HEK293 (cell line): ENCODE data around the gene EPHB1.

Experiments used
- CTCF ChIP-seq: fragments of 450-650 bp; formaldehyde crosslinking; IDR thresholded peaks from 2 replicates; pipeline ENCODE4 v1.5.1; 2016; ENCODE audit warnings: missing biosample characterization, missing genetic modification characterization
- IKZF3 ChIP-seq: fragments of 450-650 bp; IDR thresholded peaks from 2 replicates; pipeline ENCODE4 v1.5.0; 2018; ENCODE audit warnings: missing biosample characterization, mild to moderate bottlenecking, missing genetic modification characterization, moderate library complexity
- MEIS1 ChIP-seq: sonication (generic); formaldehyde crosslinking; IDR thresholded peaks from 2 replicates; pipeline ENCODE4 v1.8.1; 2022; ENCODE audit warnings: missing genetic modification reagents, mild to moderate bottlenecking, borderline replicate concordance
- PBX3 ChIP-seq: sonication (generic); formaldehyde crosslinking; IDR thresholded peaks from 2 replicates; pipeline ENCODE4 v1.8.1; 2022; ENCODE audit warnings: mild to moderate bottlenecking, moderate library complexity, missing genetic modification reagents
- ZBTB49 ChIP-seq: fragments of 450-650 bp; formaldehyde crosslinking; IDR thresholded peaks from 2 replicates; pipeline ENCODE4 v1.5.1; 2016; ENCODE audit warnings: missing biosample characterization, missing genetic modification characterization, low read depth
- ZNF138 ChIP-seq: fragments of 450-650 bp; formaldehyde crosslinking; IDR thresholded peaks from 2 replicates; pipeline ENCODE4 v1.5.1; 2016; ENCODE audit warnings: missing biosample characterization, missing genetic modification characterization, borderline replicate concordance
- ZNF239 ChIP-seq: fragments of 450-650 bp; formaldehyde crosslinking; IDR thresholded peaks from 2 replicates; pipeline ENCODE4 v1.5.1; 2016; ENCODE audit warnings: missing biosample characterization, missing genetic modification characterization
- ZNF366 ChIP-seq: fragments of 450-650 bp; formaldehyde crosslinking; conservative IDR thresholded peaks from 2 replicates; pipeline ENCODE4 v1.5.1; 2016; ENCODE audit warnings: missing biosample characterization, missing genetic modification characterization
- ZNF416 ChIP-seq: fragments of 450-650 bp; formaldehyde crosslinking; IDR thresholded peaks from 2 replicates; pipeline ENCODE4 v1.5.1; 2016; ENCODE audit warnings: missing biosample characterization, missing genetic modification characterization
- ZNF704 ChIP-seq: fragments of 450-650 bp; formaldehyde crosslinking; IDR thresholded peaks from 2 replicates; pipeline ENCODE4 v1.5.1; 2016; ENCODE audit warnings: missing biosample characterization, missing genetic modification characterization
- ZNF776 ChIP-seq: fragments of 450-650 bp; formaldehyde crosslinking; IDR thresholded peaks from 2 replicates; pipeline ENCODE4 v1.5.0; 2017; ENCODE audit warnings: missing biosample characterization, missing genetic modification characterization, borderline replicate concordance

DNA sequence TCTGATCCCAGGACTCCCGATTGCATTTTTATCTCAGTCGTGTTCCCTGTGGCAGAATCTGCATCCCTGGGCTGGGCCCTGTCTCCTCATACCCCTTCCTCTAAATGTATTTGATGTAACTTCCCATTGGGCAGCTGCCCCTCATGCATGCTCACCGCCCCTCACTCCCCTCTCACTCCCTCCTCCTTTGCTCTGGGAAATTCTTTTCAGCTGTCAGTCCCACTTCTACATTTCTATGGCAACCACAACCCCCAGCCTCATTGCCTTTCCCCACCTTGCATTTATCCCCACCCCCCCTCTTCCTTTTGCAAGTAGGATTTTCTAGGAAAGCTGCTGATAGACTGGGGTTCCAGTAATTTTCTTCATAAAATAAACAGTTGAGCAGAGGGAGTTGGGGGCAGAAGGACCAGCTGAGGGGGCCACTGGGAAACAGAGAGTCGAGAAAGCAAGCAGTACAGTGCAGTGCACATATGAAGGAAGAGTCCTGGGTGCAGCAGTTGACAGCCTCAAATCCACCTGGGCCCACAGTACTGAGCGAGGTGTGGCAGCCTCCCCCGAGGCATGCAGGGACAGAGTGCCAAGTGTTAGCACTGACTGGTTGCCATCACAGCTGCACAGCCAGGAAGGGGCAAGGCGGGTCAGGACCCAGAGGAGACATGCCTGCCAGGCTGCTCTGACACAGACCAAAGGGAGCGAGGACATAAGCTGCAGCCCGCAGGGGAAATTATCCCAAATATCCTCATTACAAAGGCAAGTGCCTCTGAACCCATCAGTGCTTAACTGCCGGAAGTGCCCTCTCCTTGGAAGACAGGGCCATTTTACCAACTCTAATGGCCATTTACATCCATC, 476.3 kb downstream of the EPHB1 start:
- TF ChIP-seq ZNF366 (tag by site-specific recombination) = no peak
- TF ChIP-seq ZNF239 (tag by site-specific recombination) = no peak
- no peak for TF ChIP-seq MEIS1 (CRISPR knock-in tag)
- TF ChIP-seq CTCF = no peak
- TF ChIP-seq ZNF704 = no peak
- no peak for TF ChIP-seq ZBTB49
- no peak for TF ChIP-seq PBX3 (CRISPR knock-in tag)
- no peak for TF ChIP-seq IKZF3
- TF ChIP-seq ZNF776 (tag by site-specific recombination) = no peak
- no peak for TF ChIP-seq ZNF416 (tag by site-specific recombination)
- no peak for TF ChIP-seq ZNF138 (tag by site-specific recombination)
